AG09309 (cell line): ENCODE measurements around the gene ABAT.

Experiments
- DNase-seq: peaks from one replicate; pipeline ENCODE4 v3.0.0-alpha.2; 2010; ENCODE audit warnings: low read depth
- H3K4me3 ChIP-seq: 2 replicates; pipeline ENCODE4 v1.5.1; 2011; ENCODE audit warnings: mild to moderate bottlenecking, low read depth, low read length, moderate library complexity; ENCODE audit not compliant: control insufficient read depth
- CTCF ChIP-seq: IDR thresholded peaks from 2 replicates; pipeline ENCODE4 v1.5.1; 2011; ENCODE audit warnings: mild to moderate bottlenecking, low read depth, low read length, inconsistent platforms; ENCODE audit not compliant: insufficient read depth, control insufficient read depth; ENCODE audit errors: missing control alignments

Gene ABAT

GRCh38 chr16:8751481-8752311, 77.3 kb downstream of the ABAT start:
- H3K4me3 ChIP-seq, result no peak overlapping the region
- peak; percentile 24 for DNase-seq
- no peak for TF ChIP-seq CTCF

GRCh38 chr16:8752706-8753105, 78.3 kb downstream of the ABAT start:
- no peak overlapping the region for H3K4me3 ChIP-seq
- DNase-seq, result no peak
- no peak for TF ChIP-seq CTCF

DNA sequence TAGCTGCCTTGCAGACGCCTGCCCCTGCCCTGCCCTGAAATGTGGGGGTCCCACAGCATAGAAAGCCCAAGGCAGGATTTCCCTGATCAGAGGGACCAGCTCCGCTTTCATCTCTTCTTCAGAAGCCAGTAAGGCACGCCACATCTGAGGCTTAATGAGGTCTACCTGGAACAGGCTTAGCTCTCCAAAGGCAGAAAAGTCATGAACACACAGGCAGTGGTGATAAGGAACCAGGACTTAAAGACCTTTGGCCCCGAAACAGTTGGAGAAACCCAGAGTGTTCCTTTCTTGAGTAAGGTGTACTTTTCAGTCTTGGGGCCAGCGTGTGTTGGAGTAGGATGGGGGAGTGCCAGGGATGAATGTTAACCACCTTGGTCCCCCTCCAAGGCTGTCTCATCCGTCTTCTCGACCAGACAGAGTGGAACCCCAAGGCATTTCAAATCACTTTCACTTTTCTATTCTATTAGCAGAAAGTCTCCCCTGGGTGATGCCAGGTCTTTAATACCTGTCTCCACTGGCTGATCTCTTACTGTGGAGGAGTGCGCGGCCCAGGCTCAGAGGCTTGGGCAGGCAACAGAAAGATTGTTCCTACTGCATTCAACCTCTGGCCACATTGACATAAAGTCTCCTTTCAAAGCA, 79.1 kb downstream of the ABAT start:
- no peak for DNase-seq
- TF ChIP-seq CTCF, result no peak

GRCh38 chr16:8756755-8757154, 82.3 kb downstream of the ABAT start:
- DNase-seq, result no peak
- no peak for TF ChIP-seq CTCF
- H3K4me3 ChIP-seq, result no peak overlapping the region

More for the DNA sequence above, 79.1 kb downstream of the ABAT start:
- no peak overlapping the region for H3K4me3 ChIP-seq

DNA sequence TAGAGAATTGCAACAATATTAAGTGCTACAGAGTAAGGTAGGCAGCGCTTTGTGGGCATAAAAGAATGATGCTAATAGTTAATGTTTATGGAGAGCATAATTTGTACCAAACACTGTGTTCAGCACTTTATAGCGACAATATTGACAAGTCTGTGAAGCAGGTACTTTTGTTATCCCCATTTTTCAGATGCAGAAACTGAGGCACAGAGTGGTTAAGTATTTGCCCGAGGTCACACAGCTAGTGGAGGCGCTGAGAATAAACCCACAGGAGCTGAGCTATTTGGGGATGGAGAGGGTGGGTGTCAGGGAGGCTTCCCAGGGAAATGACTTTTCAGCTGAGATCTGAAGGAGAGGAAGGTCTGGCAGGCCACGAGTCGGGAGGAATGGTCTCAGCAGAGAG, 83.6 kb downstream of the ABAT start:
- TF ChIP-seq CTCF, result no peak
- no peak for DNase-seq
- H3K4me3 ChIP-seq, result no peak overlapping the region

DNA sequence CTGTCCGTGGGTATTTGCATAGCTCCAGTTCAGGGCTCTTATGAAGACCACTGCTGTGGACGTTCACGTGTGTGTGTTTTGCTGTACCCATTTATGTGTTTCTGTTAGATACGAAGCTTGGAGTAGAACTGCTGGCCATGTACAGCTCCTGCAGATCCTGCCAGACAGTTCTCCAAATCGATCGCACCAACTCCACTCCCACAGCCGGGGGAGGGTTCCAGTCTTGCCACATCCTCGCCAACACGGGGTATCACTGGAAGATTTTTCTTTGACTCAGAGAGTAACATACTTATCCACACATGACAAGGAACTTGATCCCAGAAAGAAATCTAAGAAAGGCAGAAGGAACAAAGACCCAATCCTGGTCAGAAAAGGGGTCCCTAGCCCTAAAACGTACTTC, 85.6 kb downstream of the ABAT start:
- no peak for TF ChIP-seq CTCF
- H3K4me3 ChIP-seq, result no peak overlapping the region
- no peak for DNase-seq

DNA sequence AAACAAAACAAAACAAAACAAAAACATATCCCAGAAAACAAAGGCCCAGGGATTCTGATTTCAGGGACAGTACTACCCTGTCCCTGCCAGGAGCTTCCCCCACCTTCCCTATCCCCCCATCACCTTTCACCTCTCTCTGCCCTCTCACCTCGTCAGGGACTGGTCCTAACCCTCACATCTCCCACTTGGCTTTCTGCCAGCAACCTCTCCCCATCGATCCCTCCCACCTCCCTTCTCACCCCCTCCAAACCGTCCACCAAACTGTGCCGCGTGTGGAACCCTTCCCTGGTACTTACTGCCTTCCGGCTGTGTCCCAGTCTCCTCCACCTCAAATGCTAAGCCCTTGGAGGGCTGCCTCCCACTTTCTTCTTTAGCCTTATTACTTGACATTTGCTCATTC, 86.7 kb downstream of the ABAT start:
- H3K4me3 ChIP-seq, result no peak overlapping the region
- DNase-seq, result no peak
- TF ChIP-seq CTCF, result no peak
